GM12875 (cell line): ENCODE data around the gene TFDP1.

Source experiments
- H3K4me3 ChIP-seq: one replicate; pipeline ENCODE4 v1.5.1; 2011; ENCODE audit warnings: low read depth, low read length, control low read depth
- CTCF ChIP-seq: IDR thresholded peaks from 2 replicates; pipeline ENCODE4 v1.5.1; 2011; ENCODE audit warnings: low read depth, mild to moderate bottlenecking, control low read depth, inconsistent platforms, low read length, moderate library complexity, borderline replicate concordance; ENCODE audit not compliant: insufficient read depth

The TFDP1 gene

GRCh38 chr13:113546571-113547237 lies 37.8 kb upstream of the TFDP1 start:
- H3K4me3 ChIP-seq = no peak overlapping the region
- TF ChIP-seq CTCF = no peak

- TF ChIP-seq CTCF = no peak
- no peak overlapping the region for H3K4me3 ChIP-seq
Measured at GRCh38 chr13:113547238-113547971, 37.1 kb upstream of the TFDP1 start.

- TF ChIP-seq CTCF = no peak
- no peak overlapping the region for H3K4me3 ChIP-seq
Measured at GRCh38 chr13:113548171-113548641, 36.3 kb upstream of the TFDP1 start.

GRCh38 chr13:113548778-113549621 lies 35.6 kb upstream of the TFDP1 start:
- no peak overlapping the region for H3K4me3 ChIP-seq
- TF ChIP-seq CTCF = no peak

GRCh38 chr13:113550453-113550852 lies 34.1 kb upstream of the TFDP1 start:
- TF ChIP-seq CTCF = no peak
- no peak overlapping the region for H3K4me3 ChIP-seq

- H3K4me3 ChIP-seq = no peak overlapping the region
Measured at GRCh38 chr13:113551081-113552000, 33.2 kb upstream of the TFDP1 start.

More at GRCh38 chr13:113551081-113552000, 33.2 kb upstream of the TFDP1 start:
- TF ChIP-seq CTCF = no peak
